Putamen (tissue), 1 donor: ENCODE data around the gene PTPN3.
"Not testable (repeated sequence)": the region's sequence is repeated elsewhere in the genome, so short reads cannot be mapped to it uniquely, and the experiment has no call there.

ENCODE experiments used
- DNase-seq: peaks from one replicate; pipeline ENCODE4 v3.0.0-alpha.2; 2016; ENCODE audit warnings: low spot score

The PTPN3 gene

DNA sequence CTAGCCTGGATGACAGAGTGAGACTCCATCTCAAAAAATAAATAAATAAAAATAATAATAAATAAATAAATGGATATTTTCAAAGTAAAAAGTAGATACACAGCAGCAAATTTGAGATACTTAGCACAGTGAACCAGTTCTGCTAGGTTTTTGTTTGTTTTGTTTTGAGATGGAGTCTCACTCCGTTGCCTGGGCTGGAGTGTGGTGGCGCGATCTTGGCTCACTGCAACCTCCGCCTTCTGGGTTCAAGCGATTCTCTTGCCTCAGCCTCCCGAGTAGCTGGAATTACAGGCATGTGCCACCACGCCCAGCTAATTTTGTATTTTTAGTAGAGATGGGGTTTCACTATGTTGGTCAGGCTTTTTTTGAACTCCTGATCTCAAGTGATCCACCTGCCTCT is 157.1 kb downstream of the PTPN3 start:
- DNase-seq, result not testable (repeated sequence)

DNA sequence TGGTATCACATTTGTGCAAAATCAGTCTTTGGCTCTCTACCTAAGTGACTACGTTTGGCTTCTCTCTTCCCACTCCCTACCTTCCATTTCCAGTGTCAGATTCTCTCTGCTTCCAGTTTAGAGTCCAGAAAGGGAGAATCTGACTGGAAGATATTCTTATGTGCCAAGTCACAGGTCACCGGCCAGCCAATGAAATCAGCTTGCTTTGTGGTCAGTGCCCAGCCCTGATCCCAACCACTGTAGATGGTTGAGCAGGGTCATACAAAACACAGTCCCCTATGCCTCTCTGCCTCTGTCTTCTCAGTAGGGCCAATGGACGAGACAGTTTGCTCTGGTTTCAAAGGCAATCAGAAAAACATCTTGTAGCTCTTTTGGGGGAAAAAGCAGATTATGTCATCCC is 161.7 kb downstream of the PTPN3 start:
- no peak for DNase-seq

DNA sequence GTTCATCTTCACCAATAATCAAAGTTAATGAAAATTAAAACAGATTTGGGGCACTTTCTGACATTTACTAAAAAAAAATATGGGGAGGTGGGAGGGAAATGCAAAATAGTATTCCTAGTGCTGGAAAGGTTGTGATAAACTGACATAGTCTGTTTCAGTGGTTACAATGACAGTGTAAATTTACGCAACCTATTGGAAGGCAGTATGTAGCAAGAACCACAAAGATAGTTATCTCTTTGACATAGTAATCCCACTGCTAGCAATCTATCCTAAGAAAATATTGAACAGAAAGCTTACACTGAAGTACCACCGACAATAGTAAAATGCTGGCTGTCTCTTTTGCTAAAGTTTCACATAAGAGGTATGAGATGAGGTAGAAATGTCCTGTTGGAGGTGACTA is 162.2 kb downstream of the PTPN3 start:
- no peak for DNase-seq

DNA sequence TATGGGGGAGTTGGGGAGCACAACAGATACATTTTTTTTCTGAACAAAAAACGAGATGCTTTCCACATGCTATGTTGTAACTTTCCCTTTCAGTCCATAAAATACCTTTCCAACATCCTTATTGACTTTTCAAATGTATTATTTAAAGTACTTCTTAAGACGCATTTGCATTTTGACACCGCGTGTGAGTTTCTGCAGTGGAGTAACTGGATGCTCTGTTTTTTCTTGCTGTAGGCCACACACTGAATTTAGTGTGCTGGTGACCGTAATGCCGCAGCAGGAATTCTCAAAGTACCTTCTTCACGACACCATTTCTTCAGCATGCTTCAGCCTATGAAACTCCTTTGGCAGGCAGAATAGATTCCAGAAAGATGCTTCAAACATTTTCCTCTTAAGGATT is 163.0 kb downstream of the PTPN3 start:
- no peak for DNase-seq

DNA sequence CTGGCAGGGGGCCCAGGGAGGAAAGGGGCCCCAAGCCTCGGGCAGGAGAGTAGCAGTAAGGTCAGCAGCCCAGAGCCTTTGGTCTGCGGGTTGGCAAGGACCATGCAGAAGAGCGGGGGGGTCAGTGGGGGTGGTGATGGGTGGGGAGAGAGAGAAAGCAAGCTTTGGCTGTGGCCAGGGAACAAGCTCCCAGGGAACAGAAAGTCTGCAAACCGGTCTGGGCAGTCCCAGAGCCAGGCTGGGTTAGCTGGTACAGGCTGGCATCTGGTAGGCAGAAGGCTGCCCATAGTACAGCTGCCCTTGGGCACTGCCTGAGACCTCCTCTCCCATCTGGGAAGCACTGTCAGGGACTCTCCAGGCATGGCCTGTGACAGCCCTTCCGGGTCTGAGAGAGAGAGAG is 166.8 kb downstream of the PTPN3 start:
- peak; percentile 33 for DNase-seq

DNA sequence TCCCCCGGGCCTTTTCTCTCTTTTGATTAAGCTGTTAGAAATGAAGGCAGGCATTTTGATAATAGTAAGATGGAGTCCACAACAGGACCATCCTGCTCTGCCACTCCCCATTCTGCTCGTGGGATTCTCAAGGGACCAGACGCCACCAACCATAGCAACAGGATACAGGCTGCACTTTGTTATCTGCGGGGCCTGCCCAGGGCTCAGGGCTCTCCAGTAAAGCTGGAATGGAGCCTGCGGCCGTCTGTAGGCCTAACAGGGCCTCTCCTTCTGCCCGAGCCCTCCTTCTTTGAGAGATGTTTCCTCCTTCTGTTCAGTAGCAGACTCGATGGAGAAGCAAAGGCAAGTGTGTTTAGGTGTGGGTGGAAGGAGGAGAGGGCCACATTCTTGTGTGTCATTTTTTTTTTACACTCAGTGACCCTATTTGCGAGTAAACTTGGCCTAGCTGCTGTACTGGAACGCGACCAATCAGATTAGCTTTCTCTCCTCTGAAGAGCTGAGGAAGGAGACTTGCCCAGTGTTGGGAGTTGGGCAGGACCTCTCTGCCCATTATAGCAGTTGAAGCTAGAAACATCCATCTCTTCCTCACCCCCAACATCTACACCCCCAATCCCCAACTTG is 168.4 kb downstream of the PTPN3 start:
- no peak for DNase-seq

DNA sequence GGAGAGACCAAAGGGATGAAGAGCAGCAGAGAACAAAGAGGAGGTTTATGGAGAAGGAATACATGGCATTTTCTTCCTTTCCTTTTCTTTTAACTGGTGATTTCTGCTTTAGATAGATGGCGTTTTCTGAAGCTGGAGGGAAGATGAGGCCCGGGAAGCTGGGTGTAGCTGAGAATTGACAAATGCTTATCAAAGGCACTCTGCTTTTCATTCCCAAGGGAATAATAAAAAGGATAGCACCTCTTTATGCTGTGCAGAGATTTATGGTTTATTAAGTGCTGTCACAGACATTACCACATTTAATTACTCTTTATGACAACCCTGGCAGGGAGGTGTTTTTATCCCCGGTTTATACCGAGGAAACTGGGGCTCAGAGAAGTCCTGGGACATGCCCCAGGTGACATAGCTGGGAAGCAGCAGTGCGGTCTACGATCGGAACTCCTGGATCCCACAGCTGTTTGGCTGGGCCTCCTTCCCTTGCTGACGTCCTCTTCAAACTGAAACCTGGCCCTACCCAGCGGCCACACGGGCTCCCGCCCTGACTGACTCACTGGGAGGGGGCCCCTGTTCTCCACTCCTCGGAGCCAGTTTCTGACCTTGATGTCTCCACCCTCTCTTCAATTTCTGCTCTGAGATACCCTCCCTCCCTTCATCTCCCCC is 169.0 kb downstream of the PTPN3 start:
- no peak for DNase-seq
